ENCODE results near the gene SLC29A2.

The SLC29A2 gene

GRCh38 chr11:66371627-66372415 lies at the start of gene SLC29A2:
TSS of gene SLC29A2 (minus strand) at chr11:66371760. CDS start at chr11:66371591, 169 bp downstream.
- peak; percentile 81 for DNase-seq (ENCODE audit: low spot score)

GRCh38 chr11:66420671-66421476 lies 49.3 kb upstream of the SLC29A2 start, which contains the start of gene NPAS4:
TSS of gene NPAS4 (plus strand) at chr11:66421035. CDS start at chr11:66421180, 145 bp downstream.
- DNase-seq (ENCODE audit: low spot score): no peak

GRCh38 chr11:66419825-66420224 lies 48.3 kb upstream of the SLC29A2 start:
- no peak for DNase-seq (ENCODE audit: low spot score)

- no peak for DNase-seq (ENCODE audit: low spot score)
These were observed 47.4 kb upstream of the SLC29A2 start for GRCh38 chr11:66418986-66419308.

- no peak for DNase-seq (ENCODE audit: low spot score)
These were observed 46.8 kb upstream of the SLC29A2 start for GRCh38 chr11:66418168-66418985.

GRCh38 chr11:66417000-66417399 lies 45.4 kb upstream of the SLC29A2 start:
- no peak for DNase-seq (ENCODE audit: low spot score)

- no peak for DNase-seq (ENCODE audit: low spot score)
These were observed 43.9 kb upstream of the SLC29A2 start for GRCh38 chr11:66415423-66415822.

- DNase-seq (ENCODE audit: low spot score): no peak
These were observed 42.8 kb upstream of the SLC29A2 start for GRCh38 chr11:66414120-66414934.

- DNase-seq (ENCODE audit: low spot score): no peak
These were observed 41.6 kb upstream of the SLC29A2 start for GRCh38 chr11:66413167-66413566.

- no peak for DNase-seq (ENCODE audit: low spot score)
These were observed 40.5 kb upstream of the SLC29A2 start for GRCh38 chr11:66412110-66412509.

- no peak for DNase-seq (ENCODE audit: low spot score)
These were observed 39.8 kb upstream of the SLC29A2 start for GRCh38 chr11:66411323-66411722.

- no peak for DNase-seq (ENCODE audit: low spot score)
These were observed 38.6 kb upstream of the SLC29A2 start for GRCh38 chr11:66410191-66410590.

GRCh38 chr11:66409226-66409625 lies 37.7 kb upstream of the SLC29A2 start:
- no peak for DNase-seq (ENCODE audit: low spot score)

GRCh38 chr11:66408488-66409214 lies 37.1 kb upstream of the SLC29A2 start:
- peak; percentile 88 for DNase-seq (ENCODE audit: low spot score)

- no peak for DNase-seq (ENCODE audit: low spot score)
These were observed 36.1 kb upstream of the SLC29A2 start for GRCh38 chr11:66407651-66408050.

GRCh38 chr11:66393954-66394353 lies 22.4 kb upstream of the SLC29A2 start:
- no peak for DNase-seq (ENCODE audit: low spot score)

- no peak for DNase-seq (ENCODE audit: low spot score)
These were observed 19.8 kb upstream of the SLC29A2 start for GRCh38 chr11:66391322-66391721.

- DNase-seq (ENCODE audit: low spot score): peak; percentile 74
These were observed 17.3 kb upstream of the SLC29A2 start for GRCh38 chr11:66388780-66389386.

- DNase-seq (ENCODE audit: low spot score): peak; percentile 78
These were observed 14.9 kb upstream of the SLC29A2 start for GRCh38 chr11:66386171-66387069.
